Limb (tissue), 2 donors: ENCODE measurements around the gene SYT7.
A peak's percentile ranks its signal among the peaks of the same experiment; 100 is the strongest.

ENCODE experiments used
- DNase-seq, 2 donors: peaks; one replicate each; pipeline ENCODE4 v3.0.0-alpha.2; 2016; ENCODE audit errors: extremely low spot score in 2 of 2

SYT7 gene

DNA sequence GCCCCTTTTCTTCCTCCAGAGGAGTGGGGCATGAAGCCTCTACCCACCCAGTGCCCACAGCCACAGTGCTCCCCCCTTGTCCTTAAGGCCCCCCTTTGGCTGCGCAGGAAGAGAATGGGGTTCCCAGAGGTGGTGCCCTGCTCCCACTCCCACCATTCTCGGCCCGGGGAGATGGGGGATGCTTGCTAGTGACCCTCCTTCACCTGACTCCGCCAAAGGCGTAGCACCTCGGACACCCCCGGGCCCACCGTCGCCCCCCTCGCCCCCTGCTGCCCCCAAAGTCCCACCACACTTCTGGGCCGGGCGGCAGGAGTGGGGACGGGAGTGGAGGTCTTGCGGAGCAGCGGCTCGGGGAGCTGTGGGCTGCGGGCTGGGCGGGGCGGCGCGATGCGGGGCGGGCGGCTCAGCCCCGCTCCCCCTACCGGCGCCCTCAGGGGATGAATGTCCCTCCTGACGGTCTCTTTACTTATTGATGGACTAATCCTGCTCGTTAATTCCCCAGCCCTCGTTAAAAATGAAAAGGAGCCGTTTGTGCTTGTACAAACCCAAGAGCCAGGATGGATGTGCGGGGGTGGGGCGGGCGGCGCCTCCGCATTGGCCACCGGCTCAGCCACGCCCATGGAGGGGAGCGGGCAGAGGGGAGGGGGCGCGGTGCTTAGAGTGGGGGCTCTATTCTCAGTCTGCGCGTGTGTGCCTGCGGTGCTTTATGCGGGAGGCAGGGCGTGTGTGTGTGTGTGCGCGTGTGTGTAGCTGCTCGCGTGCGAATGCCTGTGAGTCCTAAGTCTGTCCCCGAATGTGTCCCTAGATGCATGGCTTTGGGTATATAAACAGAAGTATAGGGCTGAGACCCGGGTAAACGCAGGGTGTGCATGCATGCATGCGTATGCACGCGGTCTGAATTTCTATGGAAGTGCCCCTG is 25.6 kb downstream of the SYT7 start:
- peak in 1 of 2 donors; percentile 72 for DNase-seq

DNA sequence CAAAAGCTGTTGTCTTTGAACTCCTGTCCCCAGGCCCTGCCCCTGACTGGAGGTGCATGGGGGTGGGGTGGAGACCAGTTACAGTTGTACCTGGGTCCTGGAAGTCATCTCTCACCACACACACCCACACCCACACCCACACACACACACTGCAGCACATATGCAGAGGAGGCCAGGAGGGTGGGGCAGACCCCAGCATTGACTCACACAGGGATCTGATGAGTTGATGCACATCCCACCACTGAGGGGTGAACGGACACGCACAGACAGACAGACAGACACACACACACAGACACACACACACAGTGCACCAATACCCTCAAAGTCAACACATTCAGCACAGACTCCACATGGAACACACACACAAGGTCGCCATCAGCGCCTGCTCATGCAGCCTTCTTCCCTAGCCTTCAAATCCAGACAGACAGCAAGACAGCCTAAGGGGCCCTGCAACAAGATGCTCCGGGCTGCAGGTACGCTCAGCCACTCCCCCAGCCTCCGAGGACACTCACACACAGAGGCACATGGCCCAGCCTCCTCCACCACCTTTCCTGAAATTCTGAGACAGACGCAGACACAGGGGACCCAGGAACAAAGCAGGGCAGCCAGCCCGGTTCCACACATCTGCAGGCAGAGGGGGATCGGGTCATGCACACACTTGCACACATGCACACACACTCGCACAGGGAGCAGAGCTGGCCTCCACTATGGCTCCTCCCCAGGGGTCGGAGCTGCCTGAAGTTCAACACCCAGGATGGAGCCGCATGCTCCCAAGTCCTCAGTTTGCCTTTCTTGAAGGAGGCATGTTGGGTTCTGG is 26.5 kb downstream of the SYT7 start:
- no peak for DNase-seq

DNA sequence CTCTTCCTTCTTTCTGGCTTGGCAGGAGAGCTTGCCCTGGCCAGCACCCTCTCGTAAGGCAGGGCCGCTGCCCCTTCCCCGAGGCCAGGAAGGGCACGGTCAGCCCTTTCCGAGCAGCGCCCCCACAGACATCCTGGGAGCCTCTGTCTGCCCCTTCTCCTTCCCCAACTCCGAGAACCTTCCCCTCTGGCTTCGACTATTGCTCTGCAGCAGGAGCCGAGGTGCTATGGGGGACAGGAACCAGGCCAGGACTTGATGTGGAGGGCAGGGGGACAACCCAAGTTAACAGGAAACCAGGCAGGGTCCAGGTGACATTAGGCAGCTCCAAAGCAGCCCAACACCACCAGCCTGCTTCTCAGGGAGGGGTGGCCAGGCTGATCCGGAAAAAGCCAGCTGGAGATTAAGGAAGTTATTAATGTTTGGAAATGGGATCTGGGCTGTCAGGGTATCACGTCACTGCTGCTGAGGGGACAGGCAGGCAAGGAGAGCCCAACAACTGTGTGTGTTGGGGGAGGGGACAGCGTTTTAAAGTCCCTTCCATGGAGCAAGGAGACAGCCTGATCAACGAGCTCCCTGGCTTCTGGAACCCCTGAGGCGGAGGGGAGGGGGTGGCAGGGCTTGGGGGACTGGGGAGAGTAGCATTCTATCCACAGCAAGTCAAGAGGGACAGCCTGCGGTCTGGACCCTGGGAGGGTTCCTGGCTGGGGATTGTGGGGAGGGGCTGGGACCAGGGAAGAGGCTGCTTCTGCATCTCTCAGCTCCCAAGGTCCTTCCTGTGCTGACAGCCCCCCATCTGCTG is 27.3 kb downstream of the SYT7 start:
- DNase-seq = peak in 1 of 2 donors; percentile 61

DNA sequence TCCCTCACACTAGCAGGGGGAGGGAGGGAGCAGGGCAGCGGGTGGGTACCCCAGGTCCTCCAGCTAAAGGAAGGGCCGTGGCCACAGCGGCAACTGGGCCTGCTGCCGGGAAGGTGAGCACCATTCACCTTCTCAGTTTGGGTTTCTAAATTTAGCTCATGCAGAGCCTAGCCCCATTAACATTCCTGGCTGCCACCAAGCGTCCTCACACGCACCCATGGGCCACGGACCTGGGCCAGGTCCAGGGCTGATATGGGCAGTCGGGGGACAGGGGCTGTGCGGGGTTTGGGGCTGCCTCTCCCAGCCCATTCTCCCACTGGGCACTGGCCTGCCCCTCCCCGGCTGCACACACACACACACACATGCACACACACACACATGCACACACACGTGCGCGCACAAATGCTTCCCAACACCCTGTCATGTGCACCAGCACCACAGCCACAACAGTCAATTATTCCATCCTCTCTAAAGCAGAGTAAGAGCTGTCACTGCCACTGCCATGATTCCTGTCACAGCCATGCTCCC is 28.7 kb downstream of the SYT7 start:
- DNase-seq = no peak

DNA sequence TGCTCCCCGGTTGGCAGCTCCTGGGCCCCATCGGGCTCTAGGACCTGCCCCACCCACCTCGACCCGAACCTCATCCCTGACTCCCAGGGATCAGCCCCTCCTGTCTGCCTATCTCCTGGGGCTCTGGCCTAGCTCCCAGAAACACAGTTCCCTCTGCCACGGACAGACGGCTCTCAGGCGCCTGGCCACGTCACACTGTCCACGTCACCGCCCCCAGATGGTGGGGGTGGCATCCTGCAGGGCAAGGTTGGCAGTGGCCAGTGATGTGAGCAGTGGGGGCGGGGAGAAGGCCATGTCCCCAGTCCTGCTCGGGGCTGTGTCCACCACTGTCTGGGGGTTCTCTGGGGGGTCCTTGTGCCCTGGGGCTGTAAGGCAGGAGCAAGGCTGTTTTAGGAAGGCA is 29.2 kb downstream of the SYT7 start:
- DNase-seq = no peak

DNA sequence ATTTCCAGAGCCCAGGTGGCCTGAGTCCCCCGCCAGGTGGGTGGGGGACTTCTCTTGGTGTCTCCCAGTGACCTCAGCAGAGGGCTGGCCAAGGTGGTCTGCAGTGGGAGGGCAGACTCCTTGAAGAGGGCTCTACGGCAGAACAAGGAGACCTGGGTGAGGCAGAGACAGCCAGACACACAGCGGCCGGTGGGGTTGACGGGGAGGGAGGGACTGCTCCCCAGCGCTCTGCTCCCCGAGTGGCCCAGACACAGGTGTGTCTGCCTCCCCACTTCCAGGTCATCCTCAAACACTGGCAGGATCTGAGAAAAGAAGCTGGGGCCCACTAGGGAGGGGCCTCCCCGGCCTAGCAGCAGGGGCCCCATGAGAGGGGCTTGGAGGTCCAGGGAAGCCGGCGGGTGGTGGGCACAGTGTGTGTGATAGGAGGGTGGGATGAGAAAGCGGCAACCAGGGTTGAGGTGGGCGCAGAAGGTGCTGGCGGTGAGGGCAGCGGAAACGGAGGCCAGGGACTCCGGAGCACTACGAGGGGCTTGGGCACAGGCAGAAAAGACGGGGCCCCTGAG is 30.1 kb downstream of the SYT7 start:
- no peak for DNase-seq

DNA sequence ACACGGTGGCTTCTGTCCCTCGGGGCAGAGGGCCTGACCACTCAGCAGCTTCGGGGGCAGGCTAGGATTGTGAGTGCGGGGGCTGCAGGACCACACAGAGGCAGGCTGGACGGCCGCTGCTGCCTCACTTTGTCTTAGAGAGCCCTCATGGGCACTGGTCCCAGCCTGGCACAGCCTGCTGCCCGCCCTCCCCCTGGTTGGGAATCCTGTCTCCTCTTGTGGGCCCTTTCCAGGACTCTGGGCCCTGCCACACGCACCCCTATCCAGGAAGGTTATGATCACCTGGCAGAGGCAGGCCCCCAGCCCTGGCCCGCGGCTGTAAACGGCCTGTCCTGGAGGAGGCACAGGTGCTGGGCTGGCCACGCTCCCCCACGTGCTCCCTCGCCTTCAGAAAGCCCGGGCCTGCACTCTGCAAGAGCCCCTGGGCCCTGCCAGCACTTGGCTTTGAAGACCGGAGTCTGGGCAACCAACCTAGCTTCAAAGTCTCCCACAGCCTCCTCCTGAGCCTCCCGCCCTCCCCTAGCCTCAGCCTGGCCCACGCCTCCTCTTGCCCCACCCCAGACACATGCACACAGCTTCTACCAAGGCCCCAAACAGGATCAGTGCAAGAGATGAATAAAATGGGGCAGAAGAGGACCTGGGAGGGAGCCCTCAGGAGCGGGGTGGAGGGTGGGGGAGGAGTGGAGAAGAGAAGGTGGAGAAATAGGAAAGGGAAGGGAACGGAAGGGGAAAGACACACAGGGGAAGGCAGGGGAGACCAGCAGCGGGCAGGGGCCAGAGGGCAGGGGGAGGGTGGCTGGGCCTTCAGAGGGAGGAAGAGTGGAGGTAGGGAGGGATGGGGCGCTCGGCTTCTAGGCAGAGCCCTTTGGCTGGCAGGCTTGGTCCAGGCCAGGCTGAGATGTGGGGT is 31.0 kb downstream of the SYT7 start:
- no peak for DNase-seq

DNA sequence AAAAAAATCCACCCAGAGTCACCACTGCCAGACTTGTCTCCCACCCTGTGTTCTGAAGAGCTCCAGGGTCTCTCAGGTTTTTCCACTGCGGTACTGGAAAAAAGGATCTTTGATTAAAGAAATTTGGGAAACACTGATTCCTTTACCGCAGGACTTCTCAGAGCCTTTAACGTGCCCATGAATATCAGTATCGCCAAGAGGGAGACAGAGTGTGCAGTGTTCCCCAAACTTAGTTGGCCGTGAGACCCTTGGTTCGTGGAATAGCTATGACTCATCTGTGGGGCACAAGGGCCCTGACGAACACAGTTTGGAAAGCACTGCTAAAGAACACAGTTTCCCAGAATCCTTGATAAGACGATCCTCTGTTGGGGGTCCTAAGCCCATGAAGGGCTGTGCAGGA is 31.7 kb downstream of the SYT7 start:
- DNase-seq = no peak

DNA sequence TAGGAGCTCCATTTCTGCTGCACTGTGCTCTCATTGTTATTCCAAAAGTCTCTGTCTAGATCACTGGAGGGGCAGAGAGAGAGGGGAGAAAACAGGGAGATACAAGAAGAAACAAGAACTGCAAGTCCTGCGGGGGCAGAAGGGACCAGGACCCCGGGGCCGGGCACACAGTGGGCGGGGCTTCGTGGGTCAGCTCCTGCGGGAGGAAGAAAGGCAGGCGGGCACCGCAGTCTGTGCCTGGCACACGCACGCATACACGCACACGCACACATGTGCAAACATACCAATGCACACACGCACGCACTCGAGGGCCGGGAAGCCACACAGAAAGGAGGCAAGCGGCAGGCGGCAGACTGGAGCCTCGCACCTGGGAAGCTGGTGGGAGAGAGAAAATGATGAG is 33.6 kb downstream of the SYT7 start:
- DNase-seq = no peak

DNA sequence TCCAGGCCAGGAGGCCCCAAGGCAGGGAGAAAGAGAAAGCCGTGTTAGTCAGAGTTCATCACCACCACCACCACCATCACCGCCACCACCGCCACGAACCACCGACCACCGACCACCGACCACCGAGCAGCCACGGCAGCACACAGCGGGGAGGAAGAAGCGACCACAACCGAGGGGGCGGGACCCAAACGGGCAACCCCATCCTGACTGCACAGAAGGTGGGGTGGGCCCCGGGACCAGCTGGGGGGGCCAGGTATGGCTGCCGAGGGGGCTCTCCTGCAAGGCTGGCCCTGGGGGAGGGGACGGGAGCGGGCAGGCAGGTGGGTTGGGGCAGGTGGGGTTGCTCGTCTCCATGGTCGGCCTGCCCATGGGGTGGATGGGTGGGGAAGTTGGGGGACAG is 34.2 kb downstream of the SYT7 start:
- DNase-seq = no peak

DNA sequence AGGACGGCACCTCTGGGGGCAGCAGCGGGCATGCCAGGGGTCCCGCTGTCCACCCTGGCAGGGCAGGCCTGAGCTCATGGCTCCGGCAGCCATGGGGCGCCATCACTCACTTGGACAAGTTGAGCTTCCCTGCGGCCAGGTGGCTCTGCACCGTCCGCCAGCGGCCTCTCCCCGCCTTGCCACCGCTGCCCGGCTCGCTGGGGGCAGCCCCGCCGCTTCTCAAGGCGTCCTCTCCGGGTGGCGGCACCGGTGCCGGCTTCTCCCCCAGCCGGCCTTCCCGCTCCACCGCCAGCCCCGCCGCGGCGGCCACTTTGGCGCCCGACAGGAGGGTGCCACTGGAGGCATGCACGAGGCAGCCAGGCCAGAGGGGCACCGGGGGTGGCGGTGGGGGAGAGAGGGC is 35.0 kb downstream of the SYT7 start:
- no peak for DNase-seq

DNA sequence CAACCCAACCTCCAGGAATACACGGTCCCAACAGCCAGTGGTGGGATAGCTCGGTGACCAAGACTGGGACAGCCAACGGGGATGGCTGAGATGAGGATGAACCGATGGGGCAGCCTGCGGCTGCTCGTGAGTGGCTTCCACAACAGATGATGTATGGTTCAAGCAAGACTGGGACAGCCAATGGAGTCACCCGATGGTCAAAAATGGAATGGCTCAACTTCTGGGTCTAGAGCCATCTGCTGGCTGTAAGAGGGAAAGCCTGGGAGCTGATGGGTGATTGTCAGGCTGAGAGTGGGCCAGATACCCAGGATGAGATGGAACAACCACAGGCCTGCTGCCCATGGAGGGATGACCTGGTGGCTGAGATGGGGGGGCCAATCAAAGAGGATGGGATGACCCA is 35.5 kb downstream of the SYT7 start:
- no peak for DNase-seq

DNA sequence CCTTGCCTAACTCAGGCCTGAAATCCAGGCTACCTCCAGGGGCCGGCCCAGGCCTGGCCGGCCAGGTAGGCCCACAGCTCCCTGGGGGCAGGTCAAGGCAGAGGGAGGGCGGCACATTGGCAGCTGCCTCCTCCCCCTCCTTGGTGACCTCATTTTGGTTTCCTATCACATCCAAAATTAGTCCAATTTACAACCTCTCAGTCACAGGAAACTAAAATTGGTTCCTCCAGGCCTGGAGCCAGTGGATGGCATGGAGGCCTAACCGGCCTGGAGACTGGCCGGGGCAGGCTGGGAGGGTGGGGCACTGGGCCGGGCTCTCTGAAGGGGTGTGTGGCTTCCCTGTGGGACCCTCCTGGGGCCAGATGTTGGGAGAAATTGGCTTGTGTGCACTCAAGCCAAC is 36.4 kb downstream of the SYT7 start:
- DNase-seq = no peak

DNA sequence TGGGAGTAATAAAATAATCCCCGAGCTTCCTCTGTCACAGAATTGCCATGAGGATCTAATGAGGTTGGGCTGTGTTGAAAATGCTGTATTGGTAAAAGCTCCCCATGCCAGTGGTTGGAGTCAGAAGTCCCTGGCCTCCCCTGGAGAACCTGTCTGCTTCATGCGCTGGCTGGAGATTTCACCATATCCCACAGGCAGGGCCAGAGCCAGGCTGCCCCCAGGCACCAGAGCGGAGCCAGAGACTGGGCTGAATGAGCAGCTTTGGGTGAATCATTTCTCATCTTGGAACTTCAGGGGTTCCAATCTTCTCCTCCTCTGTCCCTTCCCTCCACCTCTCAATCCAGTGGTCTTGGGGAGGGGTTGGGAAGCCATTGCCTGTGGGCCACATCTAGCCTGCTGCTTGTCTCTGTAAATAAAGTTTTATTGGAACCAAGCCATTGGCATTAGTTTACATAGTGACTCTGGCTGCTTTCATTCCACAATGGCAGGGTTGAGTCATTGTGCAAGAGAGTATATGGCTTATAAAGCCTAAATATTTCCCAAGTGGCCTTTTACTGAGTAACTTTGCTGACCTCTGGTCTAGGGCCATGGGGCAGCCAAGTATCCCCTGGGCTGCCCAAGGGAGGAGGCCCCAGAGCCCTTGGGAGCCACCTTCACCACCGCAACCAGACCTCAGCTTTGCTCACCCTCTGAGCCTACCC is 37.1 kb downstream of the SYT7 start:
- no peak for DNase-seq

DNA sequence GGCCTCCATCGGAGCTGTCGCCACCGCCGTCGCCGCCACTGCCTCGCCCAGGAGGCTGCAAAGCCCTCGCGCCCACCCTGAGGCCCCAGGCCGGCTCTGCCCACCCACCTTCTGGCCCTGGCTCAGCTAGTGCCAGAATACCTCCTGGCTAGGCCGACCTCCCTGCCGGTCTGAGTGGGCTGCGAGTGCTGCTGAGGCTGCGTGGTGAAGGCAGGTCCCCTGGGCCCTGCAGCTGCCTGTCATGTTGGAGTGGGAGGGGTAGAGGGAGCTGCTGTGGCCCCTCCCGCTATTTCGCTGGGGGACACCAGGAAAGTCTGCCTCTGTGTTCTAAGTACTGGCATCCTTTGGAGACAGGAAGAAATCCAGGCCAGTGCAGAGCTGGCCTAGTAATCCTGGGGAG is 38.2 kb downstream of the SYT7 start:
- no peak for DNase-seq

DNA sequence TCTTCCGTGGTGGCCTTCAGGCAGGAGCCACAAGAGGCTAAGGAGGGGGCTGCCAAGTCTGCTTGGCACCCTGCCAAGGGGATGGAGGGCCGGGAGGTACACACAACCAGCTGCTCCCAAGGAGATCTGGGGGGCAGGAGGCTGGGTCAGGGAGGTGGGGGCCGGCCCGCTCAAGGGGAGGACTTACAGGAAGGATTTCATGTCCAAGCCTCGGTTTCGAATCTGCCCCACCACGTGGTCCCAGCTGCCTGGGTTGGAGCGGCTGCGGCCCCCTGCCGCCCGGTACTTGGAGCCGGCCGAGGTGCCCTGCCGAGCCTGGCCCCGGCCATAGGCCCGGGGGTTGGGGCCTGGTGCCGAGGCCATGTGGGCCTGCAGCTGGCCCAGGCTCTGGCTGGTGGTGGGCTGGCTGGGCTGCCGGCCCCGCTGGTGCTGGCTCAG is 38.8 kb downstream of the SYT7 start:
- peak in 1 of 2 donors; percentile 65 for DNase-seq

DNA sequence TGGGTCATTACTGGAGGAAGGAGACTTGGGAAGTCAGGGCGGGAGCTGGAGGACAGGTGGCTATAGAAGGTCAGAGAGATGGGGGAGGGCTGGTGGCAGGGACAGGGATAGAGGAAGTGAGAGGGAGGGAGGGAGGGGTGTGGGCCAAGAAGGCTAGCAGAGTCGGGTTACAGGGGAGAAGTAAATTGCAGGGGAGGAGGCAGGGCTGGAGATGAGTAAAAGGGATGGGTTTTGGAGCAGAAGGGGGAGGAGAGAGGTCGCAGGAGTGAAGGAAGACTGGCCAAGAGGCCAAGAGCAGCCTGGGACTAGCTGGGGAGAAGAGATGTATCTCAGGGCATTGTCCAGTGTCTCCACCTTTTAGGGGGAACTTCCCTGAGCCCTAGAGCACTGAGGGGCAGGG is 39.3 kb downstream of the SYT7 start:
- peak in 1 of 2 donors; percentile 48 for DNase-seq

DNA sequence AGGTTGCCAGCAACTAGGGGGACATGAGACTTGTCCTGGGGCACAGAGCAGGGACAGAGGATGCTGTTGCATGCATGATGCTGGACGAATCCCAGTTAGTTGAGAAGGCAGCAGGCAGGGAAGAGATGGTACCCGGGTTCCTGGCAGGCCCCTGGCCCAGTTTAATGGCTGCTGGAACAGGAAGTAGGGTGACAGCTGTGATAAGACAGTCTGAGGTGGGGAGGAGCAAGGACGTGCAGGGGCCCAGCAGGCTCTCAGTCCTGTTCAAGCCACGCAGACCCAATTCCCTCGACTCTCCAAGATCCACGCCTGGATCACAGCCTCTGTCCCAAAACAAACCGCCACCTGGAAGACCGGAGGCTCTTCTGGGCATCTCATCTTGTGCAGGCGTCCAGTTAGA is 40.3 kb downstream of the SYT7 start:
- no peak for DNase-seq

DNA sequence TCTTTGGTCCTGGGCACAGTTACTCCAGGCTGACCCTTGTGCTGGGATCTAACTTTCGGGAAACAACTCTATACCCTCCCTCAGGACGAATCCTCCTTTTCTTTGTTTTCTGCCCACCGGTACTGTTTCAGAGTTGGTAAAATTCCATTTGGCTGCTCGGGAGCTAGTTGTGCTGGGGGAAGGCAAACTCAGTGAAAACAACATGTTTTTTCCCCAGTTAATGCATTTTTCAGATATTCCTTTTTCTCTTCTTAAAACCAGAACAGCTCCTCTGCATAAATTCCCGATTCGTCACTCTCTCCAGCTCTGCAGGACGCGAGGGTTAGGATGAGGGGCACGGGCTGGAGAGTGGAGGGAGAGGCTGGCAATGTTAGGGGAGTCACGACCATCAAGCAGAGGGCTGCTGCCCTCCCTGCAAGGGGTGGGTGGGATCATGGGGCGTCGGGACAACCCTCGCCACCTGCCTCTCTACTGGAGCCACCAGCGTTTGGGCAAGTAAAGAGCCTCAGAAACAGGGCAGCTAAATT is 41.0 kb downstream of the SYT7 start:
- peak in 1 of 2 donors; percentile 49 for DNase-seq
